Osteoblast (primary cell): Measurements from ENCODE around the gene GDF2. TPM values are rescaled to one million over a fixed set of nuclear protein-coding genes. Genes with fewer than 3 reads are reported as not detected.

Experiments used
- DNase-seq: peaks from one replicate; pipeline ENCODE4 v3.0.0; 2011; ENCODE audit warnings: low spot score, mixed read lengths; ENCODE audit not compliant: insufficient read length; ENCODE audit errors: missing footprints
- H2AFZ ChIP-seq: 2 replicates; pipeline ENCODE4 v1.6.0; 2011; ENCODE audit warnings: mild to moderate bottlenecking, low read length
- H3K27ac ChIP-seq: 2 replicates; pipeline ENCODE4 v1.5.1; 2011; ENCODE audit warnings: mild to moderate bottlenecking, low read depth, low read length, moderate library complexity
- H3K27me3 ChIP-seq: 2 replicates; pipeline ENCODE4 v1.6.0; 2012; ENCODE audit warnings: mild to moderate bottlenecking, control low read depth, inconsistent platforms, low read length, moderate library complexity; ENCODE audit not compliant: insufficient read depth
- H3K36me3 ChIP-seq: 2 replicates; pipeline ENCODE4 v1.5.1; 2011; ENCODE audit warnings: mild to moderate bottlenecking, low read length, control low read depth, moderate library complexity; ENCODE audit not compliant: insufficient read depth
- H3K4me1 ChIP-seq: 2 replicates; pipeline ENCODE4 v1.5.1; 2011; ENCODE audit warnings: mild to moderate bottlenecking, low read length, control low read depth, moderate library complexity; ENCODE audit not compliant: insufficient read depth
- H3K4me2 ChIP-seq: 2 replicates; pipeline ENCODE4 v1.6.0; 2011; ENCODE audit warnings: mild to moderate bottlenecking, low read length; ENCODE audit not compliant: insufficient read depth
- H3K4me3 ChIP-seq: fragments of 200-600 bp; sonication (generic); 3 replicates; pipeline ENCODE4 v1.5.1; 2012; ENCODE audit warnings: mild to moderate bottlenecking, low read length, inconsistent platforms; ENCODE audit not compliant: insufficient read depth
- H3K79me2 ChIP-seq: 2 replicates; pipeline ENCODE4 v1.6.0; 2012; ENCODE audit warnings: mild to moderate bottlenecking, low read length, control low read depth, inconsistent platforms; ENCODE audit not compliant: insufficient read depth
- H3K9me3 ChIP-seq: 2 replicates; pipeline ENCODE4 v1.5.1; 2011; ENCODE audit warnings: low read depth, low read length, control low read depth
- H4K20me1 ChIP-seq: 2 replicates; pipeline ENCODE4 v1.6.0; 2012; ENCODE audit warnings: mild to moderate bottlenecking, low read length, control low read depth; ENCODE audit not compliant: insufficient read depth
- total RNA-seq: library from RNA; depleted of rRNA; stranded (reverse); fragments of >200 nt; gene quantifications from 2 replicates; pipeline ENCODE4 v1.2.3, GENCODE V29; 2012
- TF ChIP-seq, protein P1 (sequence below): IDR thresholded peaks from 2 replicates; pipeline ENCODE4 v1.5.1; 2011; ENCODE audit warnings: mild to moderate bottlenecking, low read depth, low read length, moderate library complexity; ENCODE audit errors: extremely low read depth

Gene GDF2
- total RNA-seq, 1 donor = not detected

- H3K4me1 ChIP-seq = no peaks in the 10 kb centered on the region
- no peak overlapping the region for H3K4me2 ChIP-seq
- no peak overlapping the region for H3K27ac ChIP-seq
- no peak for DNase-seq
- TF ChIP-seq, protein P1, sequence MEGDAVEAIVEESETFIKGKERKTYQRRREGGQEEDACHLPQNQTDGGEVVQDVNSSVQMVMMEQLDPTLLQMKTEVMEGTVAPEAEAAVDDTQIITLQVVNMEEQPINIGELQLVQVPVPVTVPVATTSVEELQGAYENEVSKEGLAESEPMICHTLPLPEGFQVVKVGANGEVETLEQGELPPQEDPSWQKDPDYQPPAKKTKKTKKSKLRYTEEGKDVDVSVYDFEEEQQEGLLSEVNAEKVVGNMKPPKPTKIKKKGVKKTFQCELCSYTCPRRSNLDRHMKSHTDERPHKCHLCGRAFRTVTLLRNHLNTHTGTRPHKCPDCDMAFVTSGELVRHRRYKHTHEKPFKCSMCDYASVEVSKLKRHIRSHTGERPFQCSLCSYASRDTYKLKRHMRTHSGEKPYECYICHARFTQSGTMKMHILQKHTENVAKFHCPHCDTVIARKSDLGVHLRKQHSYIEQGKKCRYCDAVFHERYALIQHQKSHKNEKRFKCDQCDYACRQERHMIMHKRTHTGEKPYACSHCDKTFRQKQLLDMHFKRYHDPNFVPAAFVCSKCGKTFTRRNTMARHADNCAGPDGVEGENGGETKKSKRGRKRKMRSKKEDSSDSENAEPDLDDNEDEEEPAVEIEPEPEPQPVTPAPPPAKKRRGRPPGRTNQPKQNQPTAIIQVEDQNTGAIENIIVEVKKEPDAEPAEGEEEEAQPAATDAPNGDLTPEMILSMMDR = no peak
- H3K9me3 ChIP-seq = no peaks in the 10 kb centered on the region
- H3K27me3 ChIP-seq = peaks cover 69% of the 10 kb centered on the region
- H3K79me2 ChIP-seq = no peaks in the 10 kb centered on the region
- no peaks in the 10 kb centered on the region for H3K36me3 ChIP-seq
- peaks cover 4% of the 10 kb centered on the region for H4K20me1 ChIP-seq
- H3K4me3 ChIP-seq = no peak overlapping the region
- no peak overlapping the region for H2AFZ ChIP-seq
Observed at GRCh38 chr10:47303105-47303504, 19.1 kb upstream of the GDF2 start.

DNA sequence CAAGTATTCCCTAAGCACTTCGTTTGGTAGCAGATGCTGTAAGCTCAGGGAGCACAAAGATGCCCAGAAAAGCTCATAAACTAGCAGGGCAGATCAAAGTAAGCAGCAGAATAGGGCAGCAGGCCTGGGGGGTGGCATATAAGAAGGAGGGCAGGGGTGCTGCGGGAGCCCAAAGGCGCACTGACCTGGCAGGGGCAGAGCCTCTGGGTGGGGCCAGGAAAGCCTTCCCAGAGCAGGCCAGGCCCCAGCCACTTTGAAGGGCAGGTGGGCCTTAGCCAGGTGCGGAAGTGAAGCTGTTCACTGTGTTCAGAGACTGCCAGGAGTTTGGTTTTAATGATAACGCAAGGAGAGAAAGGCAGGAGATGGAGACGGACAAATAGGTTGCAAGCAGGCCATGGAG is 18.4 kb upstream of the GDF2 start:
- Histone ChIP-seq H3K4me2 (no peak overlapping the region), H3K4me1 (no peaks in the 10 kb centered on the region), H3K27me3 (peaks cover 63% of the 10 kb centered on the region), H4K20me1 (peaks cover 4% of the 10 kb centered on the region), H3K4me3 (no peak overlapping the region), H3K9me3 (no peaks in the 10 kb centered on the region), H2AFZ (no peak overlapping the region), H3K36me3 (no peaks in the 10 kb centered on the region), H3K27ac (no peak overlapping the region), H3K79me2 (no peaks in the 10 kb centered on the region)
- no peak for DNase-seq
- TF ChIP-seq, protein P1 = no peak

- TF ChIP-seq, protein P1 = no peak
- peaks cover 50% of the 10 kb centered on the region for H3K27me3 ChIP-seq
Observed at GRCh38 chr10:47305566-47305965, 16.7 kb upstream of the GDF2 start.

GRCh38 chr10:47306387-47307210 is 15.7 kb upstream of the GDF2 start:
- Histone ChIP-seq H3K4me3 (no peak overlapping the region), H3K36me3 (no peaks in the 10 kb centered on the region), H3K27me3 (peaks cover 39% of the 10 kb centered on the region), H3K9me3 (no peaks in the 10 kb centered on the region), H3K27ac (no peak overlapping the region), H3K4me2 (no peak overlapping the region), H2AFZ (no peak overlapping the region), H3K4me1 (no peaks in the 10 kb centered on the region), H3K79me2 (no peaks in the 10 kb centered on the region), H4K20me1 (no peaks in the 10 kb centered on the region)
- peak; percentile 58 for DNase-seq
- TF ChIP-seq, protein P1 = no peak

More at GRCh38 chr10:47305566-47305965, 16.7 kb upstream of the GDF2 start:
- Histone ChIP-seq H3K4me2 (no peak overlapping the region), H4K20me1 (peaks cover 4% of the 10 kb centered on the region), H3K36me3 (no peaks in the 10 kb centered on the region), H3K79me2 (no peaks in the 10 kb centered on the region), H3K4me1 (no peaks in the 10 kb centered on the region), H2AFZ (no peak overlapping the region), H3K4me3 (no peak overlapping the region), H3K27ac (no peak overlapping the region), H3K9me3 (no peaks in the 10 kb centered on the region)
- DNase-seq = no peak
